Epithelial cell of esophagus (primary cell): ENCODE results near the gene MARVELD3.

Experiments used
- DNase-seq: peaks from one replicate; pipeline ENCODE4 v3.0.0; 2010; ENCODE audit warnings: low read depth
- H3K4me3 ChIP-seq: 2 replicates; pipeline ENCODE4 v1.5.1; 2011; ENCODE audit warnings: mild to moderate bottlenecking, low read length, control low read depth
- CTCF ChIP-seq: IDR thresholded peaks from 2 replicates; pipeline ENCODE4 v1.5.1; 2011; ENCODE audit warnings: low read depth, mild to moderate bottlenecking, low read length, control low read depth, inconsistent platforms; ENCODE audit not compliant: insufficient read depth; ENCODE audit errors: missing control alignments

The MARVELD3 gene

GRCh38 chr16:71637398-71637797 is 11.4 kb downstream of the MARVELD3 start:
- DNase-seq = no peak
- H3K4me3 ChIP-seq = no peak overlapping the region
- no peak for TF ChIP-seq CTCF

GRCh38 chr16:71645450-71645849 is 19.5 kb downstream of the MARVELD3 start:
- TF ChIP-seq CTCF = peak; percentile 69
- peak; percentile 71 for DNase-seq
- H3K4me3 ChIP-seq = no peak overlapping the region

GRCh38 chr16:71647391-71647790 is 21.4 kb downstream of the MARVELD3 start:
- DNase-seq = no peak
- TF ChIP-seq CTCF = no peak
- no peak overlapping the region for H3K4me3 ChIP-seq

GRCh38 chr16:71648162-71648561 is 22.2 kb downstream of the MARVELD3 start:
- DNase-seq = no peak
- TF ChIP-seq CTCF = no peak
- H3K4me3 ChIP-seq = no peak overlapping the region

GRCh38 chr16:71648921-71649320 is 22.9 kb downstream of the MARVELD3 start:
- DNase-seq = no peak
- peak; percentile 55 for TF ChIP-seq CTCF
- no peak overlapping the region for H3K4me3 ChIP-seq

GRCh38 chr16:71649704-71650103 is 23.7 kb downstream of the MARVELD3 start:
- no peak overlapping the region for H3K4me3 ChIP-seq
- no peak for TF ChIP-seq CTCF
- DNase-seq = no peak

- DNase-seq = no peak
- no peak for TF ChIP-seq CTCF
These were observed 32.8 kb downstream of the MARVELD3 start for GRCh38 chr16:71658771-71659170.

More at GRCh38 chr16:71658771-71659170, 32.8 kb downstream of the MARVELD3 start:
- H3K4me3 ChIP-seq = no peak overlapping the region
